Mesothelial cell of epicardium (in vitro differentiated cells): Measurements from ENCODE around the gene THSD4. TPM values are rescaled to one million over a fixed set of nuclear protein-coding genes. Genes with fewer than 3 reads are reported as not detected.
A peak's percentile ranks its signal among the peaks of the same experiment; 100 is the strongest.

Source experiments
- DNase-seq, 2 experiments: peaks; one replicate each; pipeline ENCODE4 v3.0.0; 2021; ENCODE audit warnings: low spot score in 2 of 2; ENCODE audit not compliant: unreplicated experiment in 2 of 2
- H3K27ac Mint-ChIP-seq: 2 replicates; pipeline ENCODE4 v1.8.0; 2021; ENCODE audit warnings: mixed read lengths
- H3K27me3 Mint-ChIP-seq: 2 replicates; pipeline ENCODE4 v1.8.0; 2021; ENCODE audit warnings: low read depth, mixed read lengths
- H3K36me3 Mint-ChIP-seq: 2 replicates; pipeline ENCODE4 v1.8.0; 2021; ENCODE audit warnings: mixed read lengths
- H3K4me1 Mint-ChIP-seq: 2 replicates; pipeline ENCODE4 v1.8.0; 2021; ENCODE audit warnings: mixed read lengths
- H3K4me3 Mint-ChIP-seq: 2 replicates; pipeline ENCODE4 v1.8.0; 2021; ENCODE audit warnings: mild to moderate bottlenecking, moderate library complexity, mixed read lengths
- H3K9me3 Mint-ChIP-seq: 2 replicates; pipeline ENCODE4 v1.8.0; 2021; ENCODE audit warnings: mixed read lengths
- total RNA-seq: library from RNA; stranded (reverse); gene quantifications from 3 replicates; pipeline ENCODE4 v1.2.1, GENCODE V29; 2021
- TF ChIP-seq, protein P1 (sequence below): fragments of 200-600 bp; sonication (generic); IDR thresholded peaks from one replicate; pipeline ENCODE4 v1.5.0; 2021; ENCODE audit warnings: antibody characterized with exemption; ENCODE audit not compliant: unreplicated experiment

Gene THSD4
- total RNA-seq, 1 donor from 2014 or later = 93.9 TPM

DNA sequence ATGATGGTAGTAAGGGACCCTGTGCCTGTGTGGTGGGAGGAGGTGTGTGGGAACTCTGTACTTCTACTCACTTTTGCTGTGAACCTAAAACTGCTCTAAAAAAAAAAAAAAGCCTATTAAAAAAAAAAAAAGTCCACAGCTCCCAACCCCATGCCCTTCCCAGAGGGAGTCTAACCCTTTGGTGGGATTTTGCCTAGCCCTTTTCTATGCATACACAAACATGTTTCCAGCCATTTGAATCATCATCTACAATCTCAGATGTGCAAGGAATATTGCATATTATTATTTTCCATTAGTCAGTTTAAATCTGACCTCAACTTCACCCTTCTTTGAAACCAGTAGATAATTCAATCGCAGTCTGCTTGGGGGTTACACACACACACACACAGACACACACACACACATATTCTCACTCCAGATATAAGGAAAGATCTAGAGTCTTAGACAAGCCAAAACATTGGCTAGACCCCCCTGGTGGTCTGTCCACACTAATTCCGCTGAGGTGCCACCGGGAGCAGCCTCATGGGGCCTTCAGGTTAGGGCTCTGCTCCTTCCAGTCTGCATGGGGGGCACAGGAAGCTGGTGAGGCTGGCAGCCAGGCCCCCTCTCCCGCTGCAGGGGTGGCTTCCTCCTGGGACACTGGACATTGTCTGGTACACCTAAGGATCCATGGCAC lies 619.6 kb downstream of the THSD4 start:
- H3K9me3 Mint-ChIP-seq = no peaks in the 10 kb centered on the region
- DNase-seq = no peak
- no peak overlapping the region for H3K4me3 Mint-ChIP-seq
- peaks cover 13% of the 10 kb centered on the region for H3K4me1 Mint-ChIP-seq
- H3K36me3 Mint-ChIP-seq = peaks cover 12% of the 10 kb centered on the region
- TF ChIP-seq, protein P1, sequence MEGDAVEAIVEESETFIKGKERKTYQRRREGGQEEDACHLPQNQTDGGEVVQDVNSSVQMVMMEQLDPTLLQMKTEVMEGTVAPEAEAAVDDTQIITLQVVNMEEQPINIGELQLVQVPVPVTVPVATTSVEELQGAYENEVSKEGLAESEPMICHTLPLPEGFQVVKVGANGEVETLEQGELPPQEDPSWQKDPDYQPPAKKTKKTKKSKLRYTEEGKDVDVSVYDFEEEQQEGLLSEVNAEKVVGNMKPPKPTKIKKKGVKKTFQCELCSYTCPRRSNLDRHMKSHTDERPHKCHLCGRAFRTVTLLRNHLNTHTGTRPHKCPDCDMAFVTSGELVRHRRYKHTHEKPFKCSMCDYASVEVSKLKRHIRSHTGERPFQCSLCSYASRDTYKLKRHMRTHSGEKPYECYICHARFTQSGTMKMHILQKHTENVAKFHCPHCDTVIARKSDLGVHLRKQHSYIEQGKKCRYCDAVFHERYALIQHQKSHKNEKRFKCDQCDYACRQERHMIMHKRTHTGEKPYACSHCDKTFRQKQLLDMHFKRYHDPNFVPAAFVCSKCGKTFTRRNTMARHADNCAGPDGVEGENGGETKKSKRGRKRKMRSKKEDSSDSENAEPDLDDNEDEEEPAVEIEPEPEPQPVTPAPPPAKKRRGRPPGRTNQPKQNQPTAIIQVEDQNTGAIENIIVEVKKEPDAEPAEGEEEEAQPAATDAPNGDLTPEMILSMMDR = no peak
- H3K27ac Mint-ChIP-seq = no peak overlapping the region
- H3K27me3 Mint-ChIP-seq = no peaks in the 10 kb centered on the region

DNA sequence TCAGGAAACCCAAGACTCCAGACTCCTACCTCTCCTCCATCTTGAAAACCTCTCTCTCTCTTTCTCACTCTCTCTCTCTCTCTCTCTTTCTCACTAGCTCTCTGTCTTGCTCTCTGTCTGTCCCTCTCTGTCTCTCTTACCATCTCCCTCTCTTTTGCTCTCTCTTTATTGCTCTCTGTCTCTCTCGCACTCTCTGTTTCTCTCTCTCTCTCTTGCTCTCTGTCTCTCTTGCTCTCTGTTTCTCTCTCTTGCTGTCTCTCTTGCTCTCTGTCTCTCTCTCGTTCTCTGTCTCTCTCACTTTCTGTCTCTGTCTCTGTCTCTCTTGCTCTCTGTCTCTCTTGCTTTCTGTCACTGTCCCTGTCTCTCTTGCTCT lies 620.1 kb downstream of the THSD4 start:
- TF ChIP-seq, protein P1 = no peak
- no peak for DNase-seq
- H3K36me3 Mint-ChIP-seq = peaks cover 12% of the 10 kb centered on the region
- no peak overlapping the region for H3K4me3 Mint-ChIP-seq
- no peaks in the 10 kb centered on the region for H3K27me3 Mint-ChIP-seq
- no peak overlapping the region for H3K27ac Mint-ChIP-seq
- peaks cover 11% of the 10 kb centered on the region for H3K4me1 Mint-ChIP-seq
- no peaks in the 10 kb centered on the region for H3K9me3 Mint-ChIP-seq

DNA sequence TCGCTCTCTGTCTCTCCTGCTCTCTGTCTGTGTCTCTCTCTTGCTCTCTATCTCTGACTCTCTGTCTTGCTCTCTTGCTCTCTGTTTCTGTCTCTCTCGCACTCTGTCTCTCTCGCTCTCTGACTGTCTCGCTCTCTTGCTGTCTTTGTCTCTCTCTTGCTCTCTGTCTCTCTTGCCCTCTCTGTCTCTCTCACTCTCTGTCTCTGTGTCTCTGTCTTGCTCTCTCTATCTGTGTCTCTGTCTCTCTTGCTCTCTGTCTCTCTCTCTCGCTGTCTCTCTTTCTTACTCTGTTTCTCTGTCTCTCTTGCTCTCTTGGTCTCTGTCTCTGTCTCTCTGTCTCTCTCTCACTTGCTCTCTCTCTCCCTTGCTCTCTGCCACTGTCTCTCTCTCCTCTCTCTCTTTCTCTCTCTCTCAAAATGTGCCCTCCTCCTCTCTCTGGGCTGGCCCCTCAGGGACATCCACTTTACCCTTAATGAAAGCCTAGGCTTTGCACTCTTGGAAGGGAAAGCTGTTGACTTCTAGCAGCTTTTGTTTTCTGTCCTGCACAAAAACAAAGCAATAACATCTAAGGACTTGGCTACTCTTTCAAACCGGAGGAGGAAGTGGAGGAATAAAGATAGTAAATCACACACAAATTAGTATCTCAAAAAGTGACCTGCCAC lies 621.1 kb downstream of the THSD4 start:
- H3K4me1 Mint-ChIP-seq = peaks cover 7% of the 10 kb centered on the region
- TF ChIP-seq, protein P1 = no peak
- no peaks in the 10 kb centered on the region for H3K27me3 Mint-ChIP-seq
- H3K36me3 Mint-ChIP-seq = peaks cover 10% of the 10 kb centered on the region
- no peaks in the 10 kb centered on the region for H3K9me3 Mint-ChIP-seq
- no peak overlapping the region for H3K4me3 Mint-ChIP-seq
- DNase-seq = no peak
- H3K27ac Mint-ChIP-seq = no peak overlapping the region

DNA sequence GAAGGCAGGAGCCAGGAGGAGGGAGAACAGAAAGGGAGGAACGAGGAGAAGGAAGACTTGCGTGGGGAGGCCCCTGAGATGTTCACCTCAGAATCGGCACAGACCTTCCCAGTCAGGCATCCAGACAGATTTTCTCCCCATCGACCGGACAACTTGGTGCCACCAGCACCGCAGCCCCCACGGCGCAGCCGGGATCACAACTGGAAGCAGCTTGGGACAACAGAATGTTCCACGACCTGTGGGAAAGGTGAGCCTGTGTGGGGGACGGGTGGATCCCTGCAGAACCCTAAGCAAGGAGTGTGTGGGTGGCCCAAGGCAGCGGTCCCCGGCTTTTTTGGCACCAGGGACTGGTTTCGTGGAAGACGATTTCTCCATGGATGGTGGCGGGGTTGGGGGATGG lies 622.5 kb downstream of the THSD4 start:
- Mint-ChIP-seq H3K4me1 (peaks cover 7% of the 10 kb centered on the region), H3K36me3 (peaks cover 3% of the 10 kb centered on the region), H3K27me3 (no peaks in the 10 kb centered on the region), H3K4me3 (no peak overlapping the region), H3K27ac (no peak overlapping the region), H3K9me3 (no peaks in the 10 kb centered on the region)
- DNase-seq = no peak
- TF ChIP-seq, protein P1 = no peak

DNA sequence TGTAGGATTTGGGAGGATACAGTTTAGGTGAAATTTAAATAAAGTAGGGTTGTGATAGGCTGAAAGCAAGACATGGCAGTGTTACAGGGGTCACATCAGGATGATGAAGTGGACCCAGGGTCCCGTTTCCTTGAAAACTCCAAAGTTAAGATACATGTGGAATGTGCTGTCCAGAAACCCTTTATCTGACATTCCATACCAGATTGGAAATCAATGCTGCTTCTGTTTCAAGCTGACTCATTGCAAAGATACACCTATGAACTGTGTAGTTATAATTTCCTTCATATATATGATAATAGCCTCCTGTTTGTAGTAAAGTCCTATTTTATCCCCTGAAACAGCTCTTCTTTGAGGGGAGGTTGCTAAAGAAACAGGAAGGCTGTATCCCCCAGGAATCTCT lies 624.1 kb downstream of the THSD4 start:
- Mint-ChIP-seq H3K4me1 (peaks cover 15% of the 10 kb centered on the region), H3K9me3 (no peaks in the 10 kb centered on the region), H3K27ac (peak overlapping the region; percentile 33), H3K27me3 (no peaks in the 10 kb centered on the region), H3K4me3 (no peak overlapping the region), H3K36me3 (peaks cover 3% of the 10 kb centered on the region)
- no peak for DNase-seq
- TF ChIP-seq, protein P1 = no peak
